ENCODE data around the gene CEP89.

GRCh38 chr19:32914879-32915660 is 56.7 kb downstream of the CEP89 start:
- TF ChIP-seq CTCF (conservative IDR thresholded peaks at IDR 0.05 in 1 of 2, IDR thresholded peaks at IDR 0.05 in 1 of 2; ENCODE audit: low read depth in 1 of 2, low read length in 2 of 2) (no peak), EZH2 (IDR thresholded peaks at IDR 0.05; ENCODE audit: low read length, missing control alignments) (no peak)
